Keratinocyte (primary cell): ENCODE measurements around the gene PTPRD. TPM values are rescaled to one million over a fixed set of nuclear protein-coding genes. Genes with fewer than 3 reads are reported as not detected.

Experiments used
- DNase-seq: peaks from one replicate; pipeline ENCODE4 v3.0.0-alpha.2; 2011; ENCODE audit warnings: low read depth, missing footprints, low spot score
- FAIRE-seq: peaks from 2 replicates; lab custom pipeline; 2011; peaks lifted over from hg19 to GRCh38; lab: Jason Lieb, UNC
- H2AFZ ChIP-seq: 2 replicates; pipeline ENCODE4 v1.6.0; 2012; ENCODE audit warnings: low read length, control low read depth, inconsistent platforms; ENCODE audit not compliant: control insufficient read depth
- H3K27ac ChIP-seq: 2 replicates; pipeline ENCODE4 v1.5.1; 2011; ENCODE audit warnings: low read length; ENCODE audit not compliant: control insufficient read depth, insufficient read depth
- H3K27me3 ChIP-seq: 3 replicates; pipeline ENCODE4 v1.6.0; 2011; ENCODE audit warnings: low read length; ENCODE audit not compliant: control insufficient read depth, insufficient read depth; ENCODE audit errors: extremely low read depth
- H3K36me3 ChIP-seq, 2 experiments: 2 replicates in 1 of 2; 3 replicates in 1 of 2; pipeline ENCODE4 v1.5.1; 2011; ENCODE audit warnings: low read length in 2 of 2, mild to moderate bottlenecking in 1 of 2; ENCODE audit not compliant: control insufficient read depth in 2 of 2, insufficient read depth in 2 of 2; ENCODE audit errors: extremely low read depth in 1 of 2
- H3K4me1 ChIP-seq: 3 replicates; pipeline ENCODE4 v1.5.1; 2011; ENCODE audit warnings: low read length; ENCODE audit not compliant: control insufficient read depth, insufficient read depth; ENCODE audit errors: extremely low read depth
- H3K4me2 ChIP-seq: 3 replicates; pipeline ENCODE4 v1.6.0; 2011; ENCODE audit warnings: low read depth, low read length; ENCODE audit not compliant: control insufficient read depth, insufficient read depth; ENCODE audit errors: extremely low read depth
- H3K4me3 ChIP-seq, 3 experiments: fragments of 200-600 bp in 1 of 3; sonication (generic) in 1 of 3; 2 replicates in 2 of 3; 3 replicates in 1 of 3; pipeline ENCODE4 v1.5.1; 2011 to 2016; ENCODE audit warnings: low read length in 3 of 3, mild to moderate bottlenecking in 3 of 3, control low read depth in 2 of 3, inconsistent platforms in 1 of 3, low read depth in 1 of 3, mixed read lengths in 1 of 3, mixed run types in 1 of 3, moderate library complexity in 1 of 3; ENCODE audit not compliant: control insufficient read depth in 2 of 3, insufficient read depth in 2 of 3; ENCODE audit errors: extremely low read depth in 1 of 3
- H3K79me2 ChIP-seq: 2 replicates; pipeline ENCODE4 v1.6.0; 2012; ENCODE audit warnings: low read length; ENCODE audit not compliant: control insufficient read depth, insufficient read depth
- H3K9ac ChIP-seq: 3 replicates; pipeline ENCODE4 v1.6.0; 2011; ENCODE audit warnings: low read length; ENCODE audit not compliant: control insufficient read depth, insufficient read depth; ENCODE audit errors: extremely low read depth
- H3K9me1 ChIP-seq: 3 replicates; pipeline ENCODE4 v1.6.0; 2011; ENCODE audit warnings: low read length; ENCODE audit not compliant: control insufficient read depth, insufficient read depth; ENCODE audit errors: extremely low read depth
- H3K9me3 ChIP-seq: 2 replicates; pipeline ENCODE4 v1.5.1; 2012; ENCODE audit warnings: low read depth, low read length; ENCODE audit not compliant: control insufficient read depth
- H4K20me1 ChIP-seq: 3 replicates; pipeline ENCODE4 v1.6.0; 2011; ENCODE audit warnings: low read length; ENCODE audit not compliant: control insufficient read depth, insufficient read depth; ENCODE audit errors: extremely low read depth
- CTCF ChIP-seq, 3 experiments: IDR thresholded peaks in 1 of 3; conservative IDR thresholded peaks in 1 of 3; optimal IDR thresholded peaks in 1 of 3; 2 replicates in 2 of 3; 3 replicates in 1 of 3; pipeline versions ENCODE3 to v1.5.1; 2011; ENCODE audit warnings: low read length in 3 of 3, mild to moderate bottlenecking in 3 of 3, moderate library complexity in 2 of 3, control low read depth in 1 of 3, inconsistent platforms in 1 of 3; ENCODE audit not compliant: insufficient read depth in 2 of 3; ENCODE audit errors: extremely low read depth in 1 of 3
- EZH2 ChIP-seq: IDR thresholded peaks from one replicate; pipeline ENCODE4 v1.6.1; 2012; ENCODE audit warnings: inconsistent platforms, mild to moderate bottlenecking, low read length, moderate library complexity
- dilution Hi-C: fragments of 300-500 bp; cut with MboI; formaldehyde crosslinking; loops from one replicate; pipeline ENCODE4 v1.7.0; 2020; ENCODE audit warnings: low sequenced_read_pairs; ENCODE audit not compliant: extremely low pct_ligation_motif_present
- polyA plus RNA-seq, 5 experiments: library from polyadenylated mRNA; depleted of rRNA in 3 of 5; stranded (reverse) in 3 of 5; stranded (forward) in 1 of 5; unstranded in 1 of 5; fragments of >200 nt; gene quantifications; 1 replicate in 1 of 5; 2 replicates in 3 of 5; 3 replicates in 1 of 5; pipeline versions ENCODE4 v1.2.1 to v1.2.3, GENCODE V29; 2011 to 2012; ENCODE audit warnings: missing spikeins in 2 of 5, low read depth in 1 of 5, low replicate concordance in 1 of 5

Gene PTPRD
- polyA plus RNA-seq, 1 donor (not counting 4 experiments of a cell fraction or from before 2014, with no cell fraction given): 0.10 TPM

- Histone ChIP-seq H3K27me3 (peaks cover 41% of the 10 kb centered on the region), H3K4me3 (peak overlapping the region; percentile 26 to 54 (median 40)), H2AFZ (no peak overlapping the region), H3K9me3 (no peaks in the 10 kb centered on the region), H3K27ac (no peak overlapping the region), H3K4me1 (no peaks in the 10 kb centered on the region), H3K79me2 (no peaks in the 10 kb centered on the region), H3K36me3 (no peaks in the 10 kb centered on the region), H4K20me1 (no peaks in the 10 kb centered on the region), H3K9me1 (no peaks in the 10 kb centered on the region), H3K9ac (no peak overlapping the region), H3K4me2 (peak overlapping the region; percentile 67)
- FAIRE-seq (no peak), DNase-seq (no peak)
- TF ChIP-seq CTCF (optimal IDR thresholded peaks at IDR 0.05 in 1 of 3, IDR thresholded peaks at IDR 0.05 in 1 of 3, conservative IDR thresholded peaks at IDR 0.05 in 1 of 3; ENCODE audit: extremely low read depth in 1 of 3, insufficient read depth in 2 of 3, low read length in 3 of 3): no peak
- TF ChIP-seq EZH2: peak; percentile 23
- dilution Hi-C loops: no loop called here
Observed at GRCh38 chr9:8857926-8858595, 1754.7 kb downstream of the PTPRD start.

GRCh38 chr9:8857068-8857925, 1755.5 kb downstream of the PTPRD start:
- DNase-seq: no peak
- Histone ChIP-seq H3K79me2 (no peaks in the 10 kb centered on the region), H2AFZ (no peak overlapping the region), H3K4me3 (peak overlapping the region; percentile 26 to 54 (median 40)), H3K4me1 (no peaks in the 10 kb centered on the region), H3K36me3 (no peaks in the 10 kb centered on the region), H3K9ac (no peak overlapping the region), H3K9me1 (no peaks in the 10 kb centered on the region), H3K27ac (no peak overlapping the region), H3K4me2 (peak overlapping the region; percentile 67), H3K9me3 (no peaks in the 10 kb centered on the region), H3K27me3 (peaks cover 41% of the 10 kb centered on the region), H4K20me1 (no peaks in the 10 kb centered on the region)
- FAIRE-seq: no peak
- TF ChIP-seq EZH2 (peak; percentile 22), CTCF (optimal IDR thresholded peaks at IDR 0.05 in 1 of 3, IDR thresholded peaks at IDR 0.05 in 1 of 3, conservative IDR thresholded peaks at IDR 0.05 in 1 of 3; ENCODE audit: extremely low read depth in 1 of 3, insufficient read depth in 2 of 3, low read length in 3 of 3) (no peak)
- dilution Hi-C loops: no loop called here
